Left lung (tissue), 10 donors: Measurements from ENCODE around the gene KRTAP22-2. TPM values are rescaled to one million over a fixed set of nuclear protein-coding genes. Genes with fewer than 3 reads are reported as not detected.

ENCODE experiments used
- ATAC-seq: fragments of 200-7000 bp; cut with Tn5 transposase; one replicate; pipeline ENCODE4 v1.9.1; 2020; ENCODE audit warnings: moderate library complexity
- DNase-seq, 4 donors: peaks; one replicate each; pipeline ENCODE4 v3.0.0-alpha.2; 2013 to 2020
- H3K27ac ChIP-seq, 2 donors: fragments of 200-600 bp; sonication (generic) in 1 of 2; one replicate each; pipeline versions ENCODE4 v1.5.0 to v1.8.0; 2020 to 2021
- H3K27me3 ChIP-seq, 2 donors: fragments of 200-600 bp; sonication (generic) in 1 of 2; one replicate each; pipeline versions ENCODE4 v1.5.0 to v1.8.0; 2020 to 2021
- H3K36me3 ChIP-seq, 2 donors: fragments of 200-600 bp; sonication (generic) in 1 of 2; one replicate each; pipeline versions ENCODE4 v1.5.0 to v1.8.0; 2020 to 2021
- H3K4me1 ChIP-seq, 2 donors: fragments of 200-600 bp; one replicate each; pipeline ENCODE4 v1.8.0; 2021
- H3K4me3 ChIP-seq, 2 donors: fragments of 200-600 bp; sonication (generic) in 1 of 2; one replicate each; pipeline versions ENCODE4 v1.5.0 to v1.8.0; 2020 to 2021; ENCODE audit warnings: mild to moderate bottlenecking in 1 of 2
- H3K9me3 ChIP-seq, 2 donors: fragments of 200-600 bp; sonication (generic) in 1 of 2; one replicate each; pipeline versions ENCODE4 v1.5.0 to v1.8.0; 2020 to 2021
- intact Hi-C, 2 donors: fragments of 100-400 bp; cut with DNase I; formaldehyde crosslinking; loops; one replicate each; pipeline versions ENCODE4 v1.11.2 to v1.14.2; 2022
- polyA plus RNA-seq, 6 donors: library from polyadenylated mRNA; unstranded; fragments of 120-200 nt; gene quantifications; one replicate each; pipeline ENCODE4 v1.2.1, GENCODE V29; 2013; ENCODE audit not compliant: insufficient read length in 6 of 6
- total RNA-seq, 2 donors: library from RNA; stranded (reverse); fragmentation: NEBNext Ultra II Directional; extraction: Animal tissue kit (Norgen Biotek cat#: 25700); gene quantifications; one replicate each; pipeline ENCODE4 v1.2.1, GENCODE V29; 2021
- TF ChIP-seq, protein P1 (sequence below), 2 donors: fragments of 200-600 bp; sonication (generic) in 1 of 2; IDR thresholded peaks; one replicate each; pipeline versions ENCODE4 v1.5.0 to v1.8.0; 2021; ENCODE audit warnings: antibody characterized with exemption in 2 of 2
- donor health status: DM: no; HTN: yes; CAD: no.
- donor health status: DM: no; HTN: no; CAD: no.

The KRTAP22-2 gene
- total and polyA plus RNA-seq, 8 donors: not detected

DNA sequence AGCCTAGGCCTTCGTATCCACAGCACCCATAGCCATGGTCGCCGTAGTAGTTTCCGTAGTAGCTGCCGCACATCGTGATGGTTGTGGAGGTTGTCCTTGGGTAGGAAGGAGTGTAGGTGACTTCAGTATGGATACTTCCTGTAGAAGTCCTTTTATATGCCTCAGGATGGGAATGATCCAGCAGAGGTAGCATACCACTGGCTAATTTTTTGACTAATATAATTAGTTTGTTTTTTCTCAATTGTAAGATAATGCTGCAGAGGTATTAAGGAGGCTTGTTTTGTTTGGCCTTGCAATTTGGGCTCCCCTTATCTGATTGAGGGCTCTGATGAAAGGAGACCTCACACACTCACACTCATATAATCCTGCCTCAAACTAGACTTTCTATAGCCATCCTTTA, 8.6 kb upstream of the KRTAP22-2 start, which contains the start of gene KRTAP6-2:
TSS of gene KRTAP6-2 (minus strand) at position 101 of the 400 bp plus-strand sequence. CDS start at position 73, 28 bp downstream.
- no peaks in the 10 kb centered on the region for H3K4me1 ChIP-seq
- no peaks in the 10 kb centered on the region for H3K9me3 ChIP-seq
- no peaks in the 10 kb centered on the region for H3K36me3 ChIP-seq
- DNase-seq (no peak), ATAC-seq (no peak)
- intact Hi-C loops: no loop called here
- H3K27me3 ChIP-seq: no peaks in the 10 kb centered on the region
- H3K4me3 ChIP-seq: no peak within 1 kb of the TSS
- H3K27ac ChIP-seq: no peak within 1 kb of the TSS
- TF ChIP-seq, protein P1, sequence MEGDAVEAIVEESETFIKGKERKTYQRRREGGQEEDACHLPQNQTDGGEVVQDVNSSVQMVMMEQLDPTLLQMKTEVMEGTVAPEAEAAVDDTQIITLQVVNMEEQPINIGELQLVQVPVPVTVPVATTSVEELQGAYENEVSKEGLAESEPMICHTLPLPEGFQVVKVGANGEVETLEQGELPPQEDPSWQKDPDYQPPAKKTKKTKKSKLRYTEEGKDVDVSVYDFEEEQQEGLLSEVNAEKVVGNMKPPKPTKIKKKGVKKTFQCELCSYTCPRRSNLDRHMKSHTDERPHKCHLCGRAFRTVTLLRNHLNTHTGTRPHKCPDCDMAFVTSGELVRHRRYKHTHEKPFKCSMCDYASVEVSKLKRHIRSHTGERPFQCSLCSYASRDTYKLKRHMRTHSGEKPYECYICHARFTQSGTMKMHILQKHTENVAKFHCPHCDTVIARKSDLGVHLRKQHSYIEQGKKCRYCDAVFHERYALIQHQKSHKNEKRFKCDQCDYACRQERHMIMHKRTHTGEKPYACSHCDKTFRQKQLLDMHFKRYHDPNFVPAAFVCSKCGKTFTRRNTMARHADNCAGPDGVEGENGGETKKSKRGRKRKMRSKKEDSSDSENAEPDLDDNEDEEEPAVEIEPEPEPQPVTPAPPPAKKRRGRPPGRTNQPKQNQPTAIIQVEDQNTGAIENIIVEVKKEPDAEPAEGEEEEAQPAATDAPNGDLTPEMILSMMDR (IDR thresholded peaks at IDR 0.05): no peak

DNA sequence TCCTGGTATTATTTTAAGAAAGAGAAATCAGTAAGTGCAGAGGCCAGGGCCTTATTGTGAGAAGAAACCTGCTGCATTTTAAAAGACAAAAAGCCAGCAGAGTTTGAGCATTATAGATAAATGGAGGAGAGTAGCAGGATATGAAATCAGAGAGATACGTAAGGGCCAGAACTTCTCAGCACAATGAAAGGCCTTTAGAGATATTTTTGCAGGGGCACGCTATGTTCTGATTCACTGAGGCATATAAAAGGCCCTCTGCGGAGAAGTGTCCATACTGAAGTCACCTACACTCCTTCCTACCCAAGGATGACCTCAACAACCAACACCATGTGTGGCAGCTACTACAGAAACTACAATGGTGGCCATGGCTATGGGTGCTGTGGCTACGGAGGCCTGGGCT, 1.9 kb upstream of the KRTAP22-2 start, which contains the start of gene KRTAP6-3:
TSS of gene KRTAP6-3 (plus strand) at position 301 of the 400 bp plus-strand sequence. CDS start at position 307, 6 bp downstream.
- Histone ChIP-seq H3K36me3 (no peaks in the 10 kb centered on the region), H3K4me1 (no peaks in the 10 kb centered on the region), H3K27me3 (no peaks in the 10 kb centered on the region), H3K9me3 (no peaks in the 10 kb centered on the region), H3K27ac (no peak within 1 kb of the TSS), H3K4me3 (no peak within 1 kb of the TSS)
- TF ChIP-seq, protein P1 (IDR thresholded peaks at IDR 0.05): no peak
- ATAC-seq: no peak
- intact Hi-C loops: no loop called here
- no peak for DNase-seq

- intact Hi-C loops: no loop called here
- no peak for ATAC-seq
- Histone ChIP-seq H3K36me3 (no peaks in the 10 kb centered on the region), H3K4me3 (no peak overlapping the region), H3K27me3 (no peaks in the 10 kb centered on the region), H3K9me3 (no peaks in the 10 kb centered on the region), H3K4me1 (no peaks in the 10 kb centered on the region), H3K27ac (no peak overlapping the region)
- DNase-seq: no peak
- TF ChIP-seq, protein P1 (IDR thresholded peaks at IDR 0.05): no peak
Observed at GRCh38 chr21:30582870-30583269, 7.3 kb downstream of the KRTAP22-2 start.

DNA sequence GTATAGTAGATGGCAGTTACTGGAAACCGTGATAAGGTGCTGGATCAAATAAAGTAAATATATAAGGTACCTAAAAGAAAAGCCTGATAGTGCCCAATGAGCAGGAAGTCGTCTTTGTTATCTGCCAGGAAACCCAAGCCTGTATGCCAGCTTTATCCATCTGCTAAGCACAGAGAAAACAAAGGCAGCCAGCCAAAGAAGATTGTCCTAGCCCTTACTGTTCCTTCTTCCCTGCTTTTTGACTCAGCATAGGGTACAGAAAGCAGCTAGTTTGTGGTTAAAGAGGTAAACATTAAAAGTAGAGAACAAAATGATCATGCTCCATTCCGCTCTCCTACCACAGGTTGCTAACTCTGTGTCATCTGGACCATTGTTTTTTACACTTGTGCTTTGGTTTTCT, 10.1 kb downstream of the KRTAP22-2 start:
- Histone ChIP-seq H3K9me3 (no peaks in the 10 kb centered on the region), H3K4me3 (no peak overlapping the region), H3K27me3 (no peaks in the 10 kb centered on the region), H3K27ac (no peak overlapping the region), H3K4me1 (no peaks in the 10 kb centered on the region), H3K36me3 (no peaks in the 10 kb centered on the region)
- TF ChIP-seq, protein P1 (IDR thresholded peaks at IDR 0.05): no peak
- no peak for DNase-seq
- ATAC-seq: no peak
- intact Hi-C loops: no loop called here

- no peak for DNase-seq
Observed at GRCh38 chr21:30579346-30579745, 10.9 kb downstream of the KRTAP22-2 start.

More at GRCh38 chr21:30579346-30579745, 10.9 kb downstream of the KRTAP22-2 start:
- no peaks in the 10 kb centered on the region for H3K4me1 ChIP-seq
- H3K27ac ChIP-seq: no peak overlapping the region
- TF ChIP-seq, protein P1 (IDR thresholded peaks at IDR 0.05): no peak
- no peaks in the 10 kb centered on the region for H3K27me3 ChIP-seq
- intact Hi-C loops: no loop called here
- H3K4me3 ChIP-seq: no peak overlapping the region
- no peak for ATAC-seq
- no peaks in the 10 kb centered on the region for H3K9me3 ChIP-seq
- no peaks in the 10 kb centered on the region for H3K36me3 ChIP-seq
